SU-DHL-6 (cell line): ENCODE measurements around the gene SDK1.

Experiments
- H2AFZ ChIP-seq: fragments of 200-600 bp; sonication (generic); 2 replicates; pipeline ENCODE4 v1.6.1; 2014; ENCODE audit warnings: low read depth, mild to moderate bottlenecking, moderate library complexity, mixed read lengths, antibody characterized with exemption, low read length; ENCODE audit not compliant: severe bottlenecking
- H3F3A ChIP-seq: fragments of 200-600 bp; shearing (Covaris generic); 2 replicates; pipeline ENCODE4 v1.6.0; 2016; ENCODE audit warnings: antibody characterized with exemption, mild to moderate bottlenecking; ENCODE audit not compliant: insufficient read depth
- H3K27ac ChIP-seq: fragments of 200-600 bp; sonication (generic); 2 replicates; pipeline ENCODE4 v1.5.1; 2016; ENCODE audit warnings: low read depth, mild to moderate bottlenecking, low read length, moderate library complexity, mixed read lengths
- H3K27me3 ChIP-seq: fragments of 200-600 bp; sonication (generic), shearing (Covaris generic); 2 replicates; pipeline ENCODE4 v1.6.0; 2014; ENCODE audit warnings: mild to moderate bottlenecking, low read length
- H3K36me3 ChIP-seq: fragments of 200-600 bp; sonication (generic); 2 replicates; pipeline ENCODE4 v1.6.1; 2014; ENCODE audit warnings: mild to moderate bottlenecking, low read length, mixed read lengths
- H3K4me2 ChIP-seq: fragments of 300-600, 200-600 bp; shearing (Covaris generic), sonication (generic); 2 replicates; pipeline ENCODE4 v1.6.0; 2014; ENCODE audit warnings: low read length, low read depth, mild to moderate bottlenecking; ENCODE audit not compliant: poor library complexity, severe bottlenecking
- H3K4me3 ChIP-seq: fragments of 200-600 bp; sonication (generic); 2 replicates; pipeline ENCODE4 v1.5.1; 2014; ENCODE audit warnings: antibody characterized with exemption, low read length, mild to moderate bottlenecking, mixed read lengths; ENCODE audit not compliant: insufficient read depth, poor library complexity, severe bottlenecking
- H3K79me2 ChIP-seq: fragments of 200-600 bp; sonication (generic); 2 replicates; pipeline ENCODE4 v1.6.1; 2014; ENCODE audit warnings: mild to moderate bottlenecking, low read length, moderate library complexity; ENCODE audit not compliant: insufficient read depth
- H3K9ac ChIP-seq: fragments of 200-600 bp; sonication (generic); 2 replicates; pipeline ENCODE4 v1.7.0; 2014; ENCODE audit warnings: mild to moderate bottlenecking, low read length
- H3K9me2 ChIP-seq: fragments of 200-600 bp; sonication (generic); replicated peaks from 2 replicates; pipeline ENCODE4 v1.6.1; 2014; ENCODE audit warnings: low read length; ENCODE audit not compliant: insufficient read depth
- H3K9me3 ChIP-seq: fragments of 200-600 bp; sonication (generic); 2 replicates; pipeline ENCODE4 v1.6.1; 2014; ENCODE audit warnings: low read length, mixed read lengths; ENCODE audit not compliant: insufficient read depth
- H4K20me1 ChIP-seq: fragments of 200-600 bp; sonication (generic); 2 replicates; pipeline ENCODE4 v1.6.1; 2014; ENCODE audit warnings: low read depth, mild to moderate bottlenecking, antibody characterized with exemption, low read length, moderate library complexity, mixed read lengths
- EZH2phosphoT487 ChIP-seq: fragments of 200-600 bp; sonication (generic), shearing (Covaris generic); conservative IDR thresholded peaks from 2 replicates; pipeline ENCODE4 v1.6.1; 2018; ENCODE audit warnings: mild to moderate bottlenecking, antibody characterized with exemption, low read length, moderate library complexity, mixed read lengths
- TF ChIP-seq, protein P1 (sequence below): fragments of 200-600 bp; sonication (generic); IDR thresholded peaks from one replicate; pipeline ENCODE4 v1.5.1; 2017; ENCODE audit warnings: antibody characterized with exemption, mild to moderate bottlenecking, low read length, moderate library complexity; ENCODE audit not compliant: insufficient read depth, poor library complexity, severe bottlenecking

Gene SDK1

DNA sequence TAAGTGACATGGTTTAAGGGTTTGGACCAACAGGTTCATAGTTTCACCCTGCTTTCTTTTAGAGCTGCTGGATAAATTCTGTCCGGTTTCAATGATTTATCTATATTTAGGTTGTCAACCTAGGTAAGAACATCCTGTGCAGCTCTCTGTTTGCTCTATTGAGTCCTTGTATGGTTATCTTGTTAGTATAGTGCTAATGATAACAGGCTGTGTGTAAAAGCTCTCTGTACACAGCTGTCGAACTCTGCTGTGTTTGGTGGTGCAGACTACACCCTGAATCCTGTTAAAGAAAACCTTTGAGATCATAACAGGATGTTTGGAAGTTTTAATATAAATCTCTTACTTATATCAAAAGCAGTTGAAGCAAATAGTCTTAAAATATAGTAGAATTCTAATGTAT lies 219.2 kb downstream of the SDK1 start:
- no peak overlapping the region for H3K4me3 ChIP-seq
- no peaks in the 10 kb centered on the region; the same call in 1 of the 2 replicates for H3K27me3 ChIP-seq
- no peaks in the 10 kb centered on the region for H3K9me3 ChIP-seq
- no peak overlapping the region for H3K4me2 ChIP-seq
- no peaks in the 10 kb centered on the region for H4K20me1 ChIP-seq
- no peaks in the 10 kb centered on the region for H3K9me2 ChIP-seq
- H3K79me2 ChIP-seq = no peaks in the 10 kb centered on the region
- no peak overlapping the region for H3K9ac ChIP-seq
- no peak overlapping the region for H2AFZ ChIP-seq
- H3K36me3 ChIP-seq = no peaks in the 10 kb centered on the region
- H3K27ac ChIP-seq = no peak overlapping the region
- H3F3A ChIP-seq = no peaks in the 10 kb centered on the region
- TF ChIP-seq, protein P1, sequence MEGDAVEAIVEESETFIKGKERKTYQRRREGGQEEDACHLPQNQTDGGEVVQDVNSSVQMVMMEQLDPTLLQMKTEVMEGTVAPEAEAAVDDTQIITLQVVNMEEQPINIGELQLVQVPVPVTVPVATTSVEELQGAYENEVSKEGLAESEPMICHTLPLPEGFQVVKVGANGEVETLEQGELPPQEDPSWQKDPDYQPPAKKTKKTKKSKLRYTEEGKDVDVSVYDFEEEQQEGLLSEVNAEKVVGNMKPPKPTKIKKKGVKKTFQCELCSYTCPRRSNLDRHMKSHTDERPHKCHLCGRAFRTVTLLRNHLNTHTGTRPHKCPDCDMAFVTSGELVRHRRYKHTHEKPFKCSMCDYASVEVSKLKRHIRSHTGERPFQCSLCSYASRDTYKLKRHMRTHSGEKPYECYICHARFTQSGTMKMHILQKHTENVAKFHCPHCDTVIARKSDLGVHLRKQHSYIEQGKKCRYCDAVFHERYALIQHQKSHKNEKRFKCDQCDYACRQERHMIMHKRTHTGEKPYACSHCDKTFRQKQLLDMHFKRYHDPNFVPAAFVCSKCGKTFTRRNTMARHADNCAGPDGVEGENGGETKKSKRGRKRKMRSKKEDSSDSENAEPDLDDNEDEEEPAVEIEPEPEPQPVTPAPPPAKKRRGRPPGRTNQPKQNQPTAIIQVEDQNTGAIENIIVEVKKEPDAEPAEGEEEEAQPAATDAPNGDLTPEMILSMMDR = no peak
- TF ChIP-seq EZH2phosphoT487 = no peak

DNA sequence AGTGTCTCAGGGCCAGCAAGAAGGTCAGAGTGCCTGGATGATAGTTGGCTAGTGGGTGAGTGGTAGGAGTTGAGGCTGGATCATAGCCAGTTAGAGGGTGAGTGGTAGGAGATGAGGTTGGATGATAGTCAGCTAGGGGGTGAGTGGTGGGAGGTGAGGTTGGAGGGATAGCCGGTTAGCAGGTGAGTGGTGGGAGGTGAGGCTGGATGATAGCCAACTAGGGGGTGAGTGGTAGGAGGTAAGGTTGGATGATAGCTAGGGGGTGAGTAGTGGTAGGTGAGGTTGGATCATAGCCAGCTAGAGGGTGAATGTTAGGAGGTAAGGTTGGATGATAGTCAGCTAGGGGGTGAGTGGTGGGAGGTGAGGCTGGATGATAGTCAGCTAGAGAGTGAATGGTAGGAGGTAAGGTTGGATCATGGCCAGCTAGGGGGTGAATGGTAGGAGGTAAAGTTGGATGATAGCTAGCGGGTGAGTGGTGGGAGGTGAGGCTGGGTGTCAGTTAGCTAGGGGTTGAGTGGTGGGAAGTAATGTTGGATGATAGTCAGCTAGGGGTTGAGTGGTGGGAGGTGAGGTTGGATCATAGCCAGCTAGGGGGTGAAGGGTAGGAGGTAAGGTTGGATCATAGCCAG lies 226.6 kb downstream of the SDK1 start:
- Histone ChIP-seq H3F3A (no peaks in the 10 kb centered on the region), H4K20me1 (no peaks in the 10 kb centered on the region), H3K27me3 (no peaks in the 10 kb centered on the region; the same call in 1 of the 2 replicates), H3K9me3 (no peaks in the 10 kb centered on the region), H3K9me2 (no peaks in the 10 kb centered on the region), H3K79me2 (no peaks in the 10 kb centered on the region), H3K4me3 (no peak overlapping the region), H2AFZ (no peak overlapping the region), H3K4me2 (no peak overlapping the region), H3K27ac (no peak overlapping the region), H3K9ac (no peak overlapping the region), H3K36me3 (no peaks in the 10 kb centered on the region)
- TF ChIP-seq, protein P1 = no peak
- no peak for TF ChIP-seq EZH2phosphoT487

DNA sequence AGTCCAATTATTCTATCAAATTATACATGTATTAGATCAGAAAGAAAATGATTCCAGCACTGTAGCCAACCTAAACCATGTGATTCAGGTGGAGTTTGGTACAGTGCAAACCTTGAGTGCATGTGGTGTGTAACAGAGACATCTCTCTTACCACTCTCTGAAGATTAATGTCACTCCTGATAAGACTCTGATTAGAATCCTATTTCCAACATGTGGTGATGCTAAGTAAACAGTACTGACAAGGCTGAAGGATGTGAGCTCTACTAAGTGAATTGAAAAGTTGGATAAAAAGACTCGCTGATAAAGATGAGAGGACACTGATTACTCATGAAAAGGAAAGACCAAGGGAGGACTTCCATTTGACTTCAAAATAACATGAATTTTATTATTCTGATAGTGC lies 232.0 kb downstream of the SDK1 start:
- Histone ChIP-seq H3K9ac (no peak overlapping the region), H2AFZ (no peak overlapping the region), H3F3A (no peaks in the 10 kb centered on the region), H4K20me1 (no peaks in the 10 kb centered on the region), H3K9me3 (no peaks in the 10 kb centered on the region), H3K27ac (no peak overlapping the region), H3K4me3 (no peak overlapping the region), H3K4me2 (no peak overlapping the region), H3K36me3 (no peaks in the 10 kb centered on the region), H3K79me2 (no peaks in the 10 kb centered on the region), H3K27me3 (no peaks in the 10 kb centered on the region), H3K9me2 (no peaks in the 10 kb centered on the region)
- TF ChIP-seq EZH2phosphoT487 = no peak
- TF ChIP-seq, protein P1 = no peak
